AG04449 (cell line): ENCODE measurements around the gene ABCA10.

ENCODE experiments used
- CTCF ChIA-PET: fragments of 350-600 bp; formaldehyde crosslinking; extraction: SDS; loops from one replicate; lab custom pipeline; 2021; ENCODE audit warnings: antibody characterized with exemption; lab: Yijun Ruan, JAX
- POLR2A ChIA-PET: fragments of 400-600, 350-600 bp; formaldehyde crosslinking; extraction: SDS; loops from one replicate; lab custom pipeline; 2020; ENCODE audit warnings: antibody characterized with exemption, inconsistent platforms; lab: Yijun Ruan, JAX
- DNase-seq: peaks from one replicate; pipeline ENCODE4 v3.0.0-alpha.2; 2010; ENCODE audit warnings: low read depth, low spot score
- H3K4me3 ChIP-seq: 2 replicates; pipeline ENCODE4 v1.5.1; 2011; ENCODE audit warnings: low read depth, mild to moderate bottlenecking, control low read depth, low read length
- CTCF ChIP-seq: IDR thresholded peaks from one replicate; pipeline ENCODE4 v1.5.1; 2011; ENCODE audit warnings: mild to moderate bottlenecking, moderate library complexity, low read length, control low read depth, inconsistent platforms; ENCODE audit not compliant: insufficient read depth; ENCODE audit errors: missing control alignments

The ABCA10 gene

GRCh38 chr17:69232650-69233049 is 4.0 kb upstream of the ABCA10 start:
- ChIA-PET POLR2A (no interaction called here), CTCF (interaction anchor here (1.3 to 7.1 kb wide), 3 partner anchors 8 to 457 kb away, joined by 3 to 136 read pairs (median 18); no protein-coding TSS in a partner anchor)
- DNase-seq, result no peak
- TF ChIP-seq CTCF, result no peak
- no peak overlapping the region for H3K4me3 ChIP-seq

GRCh38 chr17:69231521-69231920 is 2.9 kb upstream of the ABCA10 start:
- no peak for DNase-seq
- ChIA-PET POLR2A (no interaction called here), CTCF (interaction anchor here (1.3 to 7.1 kb wide), 2 partner anchors 14 to 455 kb away, joined by 3 to 136 read pairs; no protein-coding TSS in a partner anchor)
- H3K4me3 ChIP-seq, result no peak overlapping the region
- no peak for TF ChIP-seq CTCF

GRCh38 chr17:69230939-69231338 is 2.3 kb upstream of the ABCA10 start:
- CTCF ChIA-PET, result interaction anchor here (7.1 kb wide), 1 partner anchor 455 kb away, joined by 136 read pairs; no protein-coding TSS in a partner anchor
- no peak for DNase-seq
- TF ChIP-seq CTCF, result no peak
- POLR2A ChIA-PET, result no interaction called here
- no peak overlapping the region for H3K4me3 ChIP-seq

- ChIA-PET POLR2A (no interaction called here), CTCF (interaction anchor here (1.1 to 2.3 kb wide), 4 partner anchors 8 to 456 kb away, joined by 3 to 8 read pairs (median 4); no protein-coding TSS in a partner anchor)
- TF ChIP-seq CTCF, result no peak
- no peak for DNase-seq
- no peak overlapping the region for H3K4me3 ChIP-seq
These were observed 606 bp downstream of the ABCA10 start for GRCh38 chr17:69228018-69228417.

- ChIA-PET POLR2A (no interaction called here), CTCF (interaction anchor here (1.1 to 2.3 kb wide), 4 partner anchors 8 to 456 kb away, joined by 3 to 8 read pairs (median 4); no protein-coding TSS in a partner anchor)
- no peak for TF ChIP-seq CTCF
- no peak for DNase-seq
- no peak overlapping the region for H3K4me3 ChIP-seq
These were observed 1.1 kb downstream of the ABCA10 start for GRCh38 chr17:69227541-69227940.

- ChIA-PET CTCF (interaction anchor here (1.2 to 3.3 kb wide), 4 partner anchors 10 to 452 kb away, joined by 3 to 18 read pairs (median 6); no protein-coding TSS in a partner anchor), POLR2A (no interaction called here)
- no peak for TF ChIP-seq CTCF
- no peak for DNase-seq
- H3K4me3 ChIP-seq, result no peak overlapping the region
These were observed 4.8 kb downstream of the ABCA10 start for GRCh38 chr17:69223809-69224208.
